HCT116 (cell line): ENCODE results near the gene SLC8A2. TPM values are rescaled to one million over a fixed set of nuclear protein-coding genes. Genes with fewer than 3 reads are reported as not detected.

ENCODE experiments used
- ATAC-seq: fragments of 200-7000 bp; cut with Tn5 transposase; 2 replicates; pipeline ENCODE4 v1.9.1; 2020; ENCODE audit warnings: mild to moderate bottlenecking, moderate library complexity
- BruUV-seq: library from RNA; stranded (reverse); fragments of 400-500 nt; replicated peaks from 2 replicates; lab custom pipeline; 2021; lab: Mats Ljungman, UMichigan
- CTCF ChIA-PET: fragments of 300-600 bp; sonication (Branson Sonifier 250); formaldehyde crosslinking; loops from one replicate; lab custom pipeline; 2021; ENCODE audit warnings: antibody characterized with exemption; lab: Charles Lee
- POLR2A ChIA-PET: fragments of 300-600, 350-600 bp; sonication (Branson Sonifier 250); formaldehyde crosslinking; loops from one replicate; lab custom pipeline; 2021; ENCODE audit warnings: antibody characterized with exemption; lab: Charles Lee
- RAD21 ChIA-PET, 2 experiments: fragments of 300-600 bp; sonication (Branson Sonifier 250); formaldehyde crosslinking; loops; one replicate each; lab custom pipeline; 2023; ENCODE audit warnings: low total read pairs in 2 of 2; ENCODE audit not compliant: uncharacterized antibody in 2 of 2, unreplicated experiment in 2 of 2, low non-redundant PET in 1 of 2; lab: Charles Lee
- DNase-seq: peaks from one replicate; pipeline ENCODE4 v3.0.0-alpha.2; 2010; ENCODE audit warnings: low read depth, low spot score
- H2AFZ ChIP-seq: fragments of 200-600 bp; shearing (Covaris generic), sonication (generic); 2 replicates; pipeline ENCODE4 v1.6.1; 2017; ENCODE audit warnings: low read depth, mixed run types, mixed read lengths, antibody characterized with exemption, low read length; ENCODE audit not compliant: poor library complexity, severe bottlenecking
- H3K27ac ChIP-seq: 2 replicates; pipeline ENCODE4 v1.5.1; 2012; ENCODE audit warnings: low read depth, low read length
- H3K27me3 ChIP-seq: fragments of 200-600 bp; sonication (generic); 2 replicates; pipeline ENCODE4 v1.6.1; 2016; ENCODE audit warnings: mixed run types, low read length, mixed read lengths; ENCODE audit not compliant: insufficient read depth
- H3K36me3 ChIP-seq, 2 experiments: fragments of 200-500 bp in 1 of 2; fragments of 200-600 bp in 1 of 2; sonication (Bioruptor generic) in 1 of 2; sonication (generic) in 1 of 2; 2 replicates each; pipeline versions ENCODE4 v1.5.1 to v1.6.1; 2014 to 2016; ENCODE audit warnings: low read length in 2 of 2, inconsistent platforms in 1 of 2, mixed read lengths in 1 of 2, mixed run types in 1 of 2; ENCODE audit not compliant: insufficient read depth in 2 of 2, control insufficient read depth in 1 of 2
- H3K4me1 ChIP-seq, 2 experiments: fragments of 200-600 bp in 1 of 2; sonication (generic) in 1 of 2; 2 replicates each; pipeline versions ENCODE4 v1.5.1 to v1.6.1; 2012 to 2017; ENCODE audit warnings: low read length in 2 of 2, inconsistent platforms in 1 of 2, mild to moderate bottlenecking in 1 of 2, mixed read lengths in 1 of 2, mixed run types in 1 of 2, moderate library complexity in 1 of 2; ENCODE audit not compliant: insufficient read depth in 2 of 2, control insufficient read depth in 1 of 2
- H3K4me2 ChIP-seq: fragments of 200-600 bp; sonication (generic); 2 replicates; pipeline ENCODE4 v1.6.1; 2017; ENCODE audit warnings: mixed run types, low read length, mixed read lengths
- H3K4me3 ChIP-seq, 2 experiments: fragments of 200-600 bp in 1 of 2; sonication (generic) in 1 of 2; replicated peaks in 1 of 2; 2 replicates each; pipeline ENCODE4 v1.5.1; 2011 to 2016; ENCODE audit warnings: low read length in 2 of 2, control low read depth in 1 of 2, low read depth in 1 of 2, mild to moderate bottlenecking in 1 of 2, mixed read lengths in 1 of 2, mixed run types in 1 of 2
- H3K79me2 ChIP-seq: fragments of 200-600 bp; sonication (generic); 2 replicates; pipeline ENCODE4 v1.6.1; 2017; ENCODE audit warnings: mild to moderate bottlenecking, mixed run types, low read length, moderate library complexity, mixed read lengths; ENCODE audit not compliant: insufficient read depth
- H3K9ac ChIP-seq: fragments of 200-600 bp; sonication (generic); 2 replicates; pipeline ENCODE4 v1.6.1; 2016; ENCODE audit warnings: low read length, mixed read lengths
- H3K9me2 ChIP-seq: fragments of 200-600 bp; sonication (generic), shearing (Covaris generic); 2 replicates; pipeline ENCODE4 v1.6.1; 2017; ENCODE audit warnings: mixed run types, mild to moderate bottlenecking, moderate library complexity; ENCODE audit not compliant: insufficient read depth
- H3K9me3 ChIP-seq, 2 experiments: fragments of 200-500 bp in 1 of 2; fragments of 200-600 bp in 1 of 2; sonication (Bioruptor generic) in 1 of 2; sonication (generic) in 1 of 2; 2 replicates each; pipeline ENCODE4 v1.6.1; 2014 to 2017; ENCODE audit warnings: low read length in 2 of 2, mixed read lengths in 2 of 2, inconsistent platforms in 1 of 2, low read depth in 1 of 2, mild to moderate bottlenecking in 1 of 2, mixed run types in 1 of 2, moderate library complexity in 1 of 2; ENCODE audit not compliant: control insufficient read depth in 1 of 2, insufficient read depth in 1 of 2
- H4K20me1 ChIP-seq: fragments of 200-600 bp; sonication (generic), shearing (Covaris generic); 2 replicates; pipeline ENCODE4 v1.6.1; 2017; ENCODE audit warnings: mixed run types, mild to moderate bottlenecking, moderate library complexity; ENCODE audit not compliant: insufficient read depth
- CBX3 ChIP-seq: IDR thresholded peaks from 2 replicates; pipeline ENCODE4 v1.6.1; 2012; ENCODE audit warnings: low read depth
- CEBPB ChIP-seq: IDR thresholded peaks from 2 replicates; pipeline ENCODE4 v1.6.1; 2012; ENCODE audit warnings: low read depth
- CTCF ChIP-seq, 3 experiments: fragments of 200-600 bp in 1 of 3; sonication (generic) in 1 of 3; IDR thresholded peaks in 2 of 3; conservative IDR thresholded peaks in 1 of 3; 2 replicates each; pipeline ENCODE4 v1.5.1; 2012 to 2017; ENCODE audit warnings: low read depth in 2 of 3, low read length in 2 of 3, antibody characterized with exemption in 1 of 3, borderline replicate concordance in 1 of 3, control low read depth in 1 of 3, mild to moderate bottlenecking in 1 of 3, mixed read lengths in 1 of 3, mixed run types in 1 of 3, moderate library complexity in 1 of 3; ENCODE audit not compliant: insufficient read depth in 1 of 3
- EGR1 ChIP-seq: IDR thresholded peaks from 2 replicates; pipeline ENCODE4 v1.6.1; 2012; ENCODE audit warnings: low read depth
- ELF1 ChIP-seq: IDR thresholded peaks from 2 replicates; pipeline ENCODE4 v1.6.1; 2012; ENCODE audit warnings: low read depth, borderline replicate concordance
- EZH2 ChIP-seq: fragments of 200-600 bp; sonication (generic); IDR thresholded peaks from 2 replicates; pipeline ENCODE4 v1.6.1; 2017; ENCODE audit warnings: antibody characterized with exemption, mixed run types
- EZH2phosphoT487 ChIP-seq: fragments of 200-600 bp; IDR thresholded peaks from 2 replicates; pipeline ENCODE4 v1.6.1; 2018; ENCODE audit warnings: antibody characterized with exemption, borderline replicate concordance
- FOSL1 ChIP-seq: IDR thresholded peaks from 2 replicates; pipeline ENCODE4 v1.6.1; 2012; ENCODE audit warnings: low read depth
- JUND ChIP-seq: IDR thresholded peaks from 2 replicates; pipeline ENCODE4 v1.6.1; 2012
- RAD21 ChIP-seq: IDR thresholded peaks from 2 replicates; pipeline ENCODE4 v1.6.1; 2012; ENCODE audit warnings: low read depth, mild to moderate bottlenecking
- SP1 ChIP-seq: IDR thresholded peaks from 2 replicates; pipeline ENCODE4 v1.6.1; 2012; ENCODE audit warnings: low read depth
- SRF ChIP-seq: IDR thresholded peaks from 2 replicates; pipeline ENCODE4 v1.6.1; 2012; ENCODE audit warnings: low read depth
- TCF7L2 ChIP-seq: IDR thresholded peaks from 2 replicates; pipeline ENCODE4 v1.7.0; 2011; ENCODE audit warnings: borderline replicate concordance, inconsistent platforms; ENCODE audit not compliant: insufficient read depth, insufficient read length; ENCODE audit errors: extremely low read depth
- YY1 ChIP-seq: IDR thresholded peaks from 2 replicates; pipeline ENCODE4 v1.6.1; 2011; ENCODE audit warnings: low read length, low read depth, moderate library complexity, mild to moderate bottlenecking; ENCODE audit not compliant: insufficient replicate concordance; ENCODE audit errors: extremely low read depth
- ZNF274 ChIP-seq: fragments of 200-500 bp; sonication (Bioruptor generic); IDR thresholded peaks from 2 replicates; pipeline ENCODE4 v1.6.1; 2014; ENCODE audit warnings: mild to moderate bottlenecking, low read depth, low read length, inconsistent platforms
- intact Hi-C: fragments of 100-400 bp; cut with micrococcal nuclease; formaldehyde crosslinking; loops from 2 replicates; pipeline ENCODE4 v1.10.0; 2022
- total RNA-seq: library from RNA; stranded (reverse); gene quantifications from one replicate; pipeline ENCODE4 v1.2.1, GENCODE V29; 2021; ENCODE audit not compliant: unreplicated experiment
- TF ChIP-seq, protein P1 (sequence below): IDR thresholded peaks from 2 replicates; pipeline ENCODE4 v1.6.1; 2012; ENCODE audit warnings: low read depth

Gene SLC8A2
- total RNA-seq, 1 experiment from 2014 or later: 0.98 TPM

DNA sequence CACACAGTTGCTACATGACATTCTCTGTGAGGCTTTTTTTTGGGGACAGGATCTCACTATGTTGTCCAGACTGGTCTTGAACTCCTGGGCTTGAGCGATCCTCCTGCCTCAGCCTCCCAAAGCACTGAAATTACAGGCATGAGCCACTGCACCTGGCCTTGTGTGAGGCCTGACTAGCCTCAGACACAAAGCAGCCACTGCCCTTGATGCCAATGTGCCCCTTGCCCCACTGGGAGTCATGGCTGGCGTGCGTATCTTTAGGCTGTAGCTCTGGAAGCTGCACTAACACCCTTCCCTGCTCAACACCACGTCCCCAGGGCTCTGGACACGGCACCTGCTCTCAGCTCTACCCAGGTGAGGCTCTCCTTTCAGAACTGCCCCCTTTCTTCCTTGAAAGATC is 26.9 kb upstream of the SLC8A2 start:
- no peak overlapping the region for H3K4me2 ChIP-seq
- no peaks in the 10 kb centered on the region for H3K4me1 ChIP-seq
- no peak overlapping the region for H3K27ac ChIP-seq
- ATAC-seq: no peak
- no peaks in the 10 kb centered on the region for H4K20me1 ChIP-seq
- H3K27me3 ChIP-seq: no peaks in the 10 kb centered on the region
- RAD21 ChIA-PET: no interaction called here
- no peaks in the 10 kb centered on the region for H3K79me2 ChIP-seq
- BruUV-seq: no TSS peak
- POLR2A ChIA-PET: interaction anchor here (1.3 to 1.6 kb wide), 2 partner anchors 15 to 17 kb away, joined by 3 to 4 read pairs; partner anchors contain the start of genes KPTN and NAPA
- H3K4me3 ChIP-seq: no peak overlapping the region
- TF ChIP-seq, protein P1, sequence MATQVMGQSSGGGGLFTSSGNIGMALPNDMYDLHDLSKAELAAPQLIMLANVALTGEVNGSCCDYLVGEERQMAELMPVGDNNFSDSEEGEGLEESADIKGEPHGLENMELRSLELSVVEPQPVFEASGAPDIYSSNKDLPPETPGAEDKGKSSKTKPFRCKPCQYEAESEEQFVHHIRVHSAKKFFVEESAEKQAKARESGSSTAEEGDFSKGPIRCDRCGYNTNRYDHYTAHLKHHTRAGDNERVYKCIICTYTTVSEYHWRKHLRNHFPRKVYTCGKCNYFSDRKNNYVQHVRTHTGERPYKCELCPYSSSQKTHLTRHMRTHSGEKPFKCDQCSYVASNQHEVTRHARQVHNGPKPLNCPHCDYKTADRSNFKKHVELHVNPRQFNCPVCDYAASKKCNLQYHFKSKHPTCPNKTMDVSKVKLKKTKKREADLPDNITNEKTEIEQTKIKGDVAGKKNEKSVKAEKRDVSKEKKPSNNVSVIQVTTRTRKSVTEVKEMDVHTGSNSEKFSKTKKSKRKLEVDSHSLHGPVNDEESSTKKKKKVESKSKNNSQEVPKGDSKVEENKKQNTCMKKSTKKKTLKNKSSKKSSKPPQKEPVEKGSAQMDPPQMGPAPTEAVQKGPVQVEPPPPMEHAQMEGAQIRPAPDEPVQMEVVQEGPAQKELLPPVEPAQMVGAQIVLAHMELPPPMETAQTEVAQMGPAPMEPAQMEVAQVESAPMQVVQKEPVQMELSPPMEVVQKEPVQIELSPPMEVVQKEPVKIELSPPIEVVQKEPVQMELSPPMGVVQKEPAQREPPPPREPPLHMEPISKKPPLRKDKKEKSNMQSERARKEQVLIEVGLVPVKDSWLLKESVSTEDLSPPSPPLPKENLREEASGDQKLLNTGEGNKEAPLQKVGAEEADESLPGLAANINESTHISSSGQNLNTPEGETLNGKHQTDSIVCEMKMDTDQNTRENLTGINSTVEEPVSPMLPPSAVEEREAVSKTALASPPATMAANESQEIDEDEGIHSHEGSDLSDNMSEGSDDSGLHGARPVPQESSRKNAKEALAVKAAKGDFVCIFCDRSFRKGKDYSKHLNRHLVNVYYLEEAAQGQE: no peak
- no peak for TF ChIP-seq SRF
- no peak for TF ChIP-seq CTCF (IDR thresholded peaks at IDR 0.05 in 2 of 3, conservative IDR thresholded peaks at IDR 0.05 in 1 of 3; ENCODE audit: borderline replicate concordance in 1 of 3, insufficient read depth in 1 of 3, low read depth in 2 of 3, low read length in 2 of 3)
- no peak for TF ChIP-seq EZH2phosphoT487
- no peak for TF ChIP-seq CEBPB
- TF ChIP-seq TCF7L2: no peak
- no peak for TF ChIP-seq ELF1
- no peak for TF ChIP-seq ZNF274
- TF ChIP-seq FOSL1: no peak
- TF ChIP-seq EZH2: no peak
- no peak for TF ChIP-seq RAD21
- TF ChIP-seq JUND: no peak
- TF ChIP-seq CBX3: no peak
- TF ChIP-seq EGR1: no peak
- TF ChIP-seq SP1: no peak
- TF ChIP-seq YY1: no peak
- intact Hi-C loops: no loop called here
- no peaks in the 10 kb centered on the region for H3K9me3 ChIP-seq
- no peak for DNase-seq
- H3K9me2 ChIP-seq: no peaks in the 10 kb centered on the region
- no peak overlapping the region for H3K9ac ChIP-seq
- CTCF ChIA-PET: interaction anchor here (1.2 kb wide), 1 partner anchor 15 kb away, joined by 4 read pairs; the partner anchor contains the start of gene KPTN
- H3K36me3 ChIP-seq: no peaks in the 10 kb centered on the region; a peak in 1 of 4 replicates
- H2AFZ ChIP-seq: no peak overlapping the region
